ENCODE measurements around the gene PAIP2.

DNA sequence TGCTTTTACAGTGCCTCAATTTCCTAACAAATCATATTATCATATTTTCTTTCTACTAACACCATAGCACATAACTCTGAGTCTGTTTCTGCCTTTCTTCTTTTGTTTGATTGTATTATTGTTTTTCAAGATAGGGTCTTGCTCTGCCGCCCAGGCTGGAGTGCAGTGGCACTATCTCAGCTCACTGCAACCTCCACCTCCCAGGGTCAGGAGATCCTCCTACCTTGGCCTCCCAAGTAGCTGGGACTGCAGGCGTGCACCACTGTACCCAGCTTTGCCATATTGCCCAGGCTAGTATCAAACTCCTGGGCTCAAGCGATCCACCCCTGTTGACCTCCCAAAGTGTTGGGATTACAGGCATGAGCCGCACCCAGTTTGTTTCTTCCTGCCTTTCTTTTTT, 18.7 kb downstream of the PAIP2 start:
- TF ChIP-seq EZH2 (IDR thresholded peaks at IDR 0.05; ENCODE audit: borderline replicate concordance, low read length): no peak
- TF ChIP-seq, protein P1, sequence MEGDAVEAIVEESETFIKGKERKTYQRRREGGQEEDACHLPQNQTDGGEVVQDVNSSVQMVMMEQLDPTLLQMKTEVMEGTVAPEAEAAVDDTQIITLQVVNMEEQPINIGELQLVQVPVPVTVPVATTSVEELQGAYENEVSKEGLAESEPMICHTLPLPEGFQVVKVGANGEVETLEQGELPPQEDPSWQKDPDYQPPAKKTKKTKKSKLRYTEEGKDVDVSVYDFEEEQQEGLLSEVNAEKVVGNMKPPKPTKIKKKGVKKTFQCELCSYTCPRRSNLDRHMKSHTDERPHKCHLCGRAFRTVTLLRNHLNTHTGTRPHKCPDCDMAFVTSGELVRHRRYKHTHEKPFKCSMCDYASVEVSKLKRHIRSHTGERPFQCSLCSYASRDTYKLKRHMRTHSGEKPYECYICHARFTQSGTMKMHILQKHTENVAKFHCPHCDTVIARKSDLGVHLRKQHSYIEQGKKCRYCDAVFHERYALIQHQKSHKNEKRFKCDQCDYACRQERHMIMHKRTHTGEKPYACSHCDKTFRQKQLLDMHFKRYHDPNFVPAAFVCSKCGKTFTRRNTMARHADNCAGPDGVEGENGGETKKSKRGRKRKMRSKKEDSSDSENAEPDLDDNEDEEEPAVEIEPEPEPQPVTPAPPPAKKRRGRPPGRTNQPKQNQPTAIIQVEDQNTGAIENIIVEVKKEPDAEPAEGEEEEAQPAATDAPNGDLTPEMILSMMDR (IDR thresholded peaks at IDR 0.05; ENCODE audit: low read length): no peak
